OCI-LY1 (cell line): ENCODE results near the gene GNAZ.

Experiments
- H2AFZ ChIP-seq: fragments of 200-600 bp; sonication (generic), shearing (Covaris generic); 2 replicates; pipeline ENCODE4 v1.6.0; 2014; ENCODE audit warnings: antibody characterized with exemption, mild to moderate bottlenecking, low read length
- H3F3A ChIP-seq: fragments of 200-600 bp; sonication (generic), shearing (Covaris generic); 2 replicates; pipeline ENCODE4 v1.6.0; 2014; ENCODE audit warnings: mild to moderate bottlenecking, antibody characterized with exemption, low read length, moderate library complexity; ENCODE audit not compliant: insufficient read depth
- H3K27ac ChIP-seq: fragments of 200-600 bp; sonication (generic); 2 replicates; pipeline ENCODE4 v1.5.1; 2014; ENCODE audit warnings: low read length, mixed run types, mild to moderate bottlenecking, low read depth; ENCODE audit not compliant: poor library complexity, severe bottlenecking
- H3K27me3 ChIP-seq: fragments of 200-600 bp; sonication (generic); 2 replicates; pipeline ENCODE4 v1.6.0; 2014; ENCODE audit warnings: antibody characterized with exemption, mild to moderate bottlenecking, low read length, moderate library complexity; ENCODE audit not compliant: insufficient read depth
- H3K36me3 ChIP-seq: fragments of 200-600 bp; sonication (generic); 2 replicates; pipeline ENCODE4 v1.6.1; 2014; ENCODE audit warnings: mild to moderate bottlenecking, antibody characterized with exemption, low read length, moderate library complexity, mixed read lengths; ENCODE audit not compliant: insufficient read depth
- H3K4me1 ChIP-seq: fragments of 200-600 bp; sonication (generic); 2 replicates; pipeline ENCODE4 v1.5.1; 2014; ENCODE audit warnings: mild to moderate bottlenecking, low read length, moderate library complexity; ENCODE audit not compliant: insufficient read depth, severe bottlenecking
- H3K4me2 ChIP-seq: fragments of 200-600 bp; sonication (generic), shearing (Covaris generic); 2 replicates; pipeline ENCODE4 v1.6.1; 2014; ENCODE audit warnings: low read length
- H3K4me3 ChIP-seq: fragments of 200-600 bp; sonication (generic); 2 replicates; pipeline ENCODE4 v1.5.1; 2014; ENCODE audit warnings: low read length, low read depth, mild to moderate bottlenecking, mixed read lengths; ENCODE audit not compliant: poor library complexity, severe bottlenecking
- H3K79me2 ChIP-seq: fragments of 200-600 bp; shearing (Covaris generic); 2 replicates; pipeline ENCODE4 v1.6.1; 2016; ENCODE audit warnings: mixed run types, low read length, mixed read lengths; ENCODE audit not compliant: insufficient read depth
- H3K9ac ChIP-seq: fragments of 200-600 bp; sonication (generic), shearing (Covaris generic); 2 replicates; pipeline ENCODE4 v1.6.1; 2014; ENCODE audit warnings: mild to moderate bottlenecking, low read length, mixed read lengths
- H3K9me2 ChIP-seq: fragments of 200-600 bp; sonication (generic), shearing (Covaris generic); 2 replicates; pipeline ENCODE4 v1.6.1; 2014; ENCODE audit warnings: low read depth, mild to moderate bottlenecking, low read length, mixed read lengths
- H3K9me3 ChIP-seq: fragments of 200-600 bp; shearing (Covaris generic); 2 replicates; pipeline ENCODE4 v1.6.1; 2014; ENCODE audit warnings: low read length, mixed read lengths
- H4K20me1 ChIP-seq: fragments of 200-600 bp; sonication (generic), shearing (Covaris generic); 2 replicates; pipeline ENCODE4 v1.6.0; 2016; ENCODE audit warnings: mild to moderate bottlenecking, low read length; ENCODE audit not compliant: insufficient read depth
- EZH2 ChIP-seq: fragments of 200-600 bp; sonication (generic), shearing (Covaris generic); IDR thresholded peaks from 2 replicates; pipeline ENCODE4 v1.8.0; 2017; ENCODE audit warnings: borderline replicate concordance, mixed run types, mild to moderate bottlenecking, antibody characterized with exemption, low read length, moderate library complexity, mixed read lengths
- TF ChIP-seq, protein P1 (sequence below): fragments of 200-600 bp; sonication (generic), shearing (Covaris generic); IDR thresholded peaks from 2 replicates; pipeline ENCODE4 v1.5.1; 2017; ENCODE audit warnings: mild to moderate bottlenecking, antibody characterized with exemption, low read length, moderate library complexity, mixed read lengths

The GNAZ gene

DNA sequence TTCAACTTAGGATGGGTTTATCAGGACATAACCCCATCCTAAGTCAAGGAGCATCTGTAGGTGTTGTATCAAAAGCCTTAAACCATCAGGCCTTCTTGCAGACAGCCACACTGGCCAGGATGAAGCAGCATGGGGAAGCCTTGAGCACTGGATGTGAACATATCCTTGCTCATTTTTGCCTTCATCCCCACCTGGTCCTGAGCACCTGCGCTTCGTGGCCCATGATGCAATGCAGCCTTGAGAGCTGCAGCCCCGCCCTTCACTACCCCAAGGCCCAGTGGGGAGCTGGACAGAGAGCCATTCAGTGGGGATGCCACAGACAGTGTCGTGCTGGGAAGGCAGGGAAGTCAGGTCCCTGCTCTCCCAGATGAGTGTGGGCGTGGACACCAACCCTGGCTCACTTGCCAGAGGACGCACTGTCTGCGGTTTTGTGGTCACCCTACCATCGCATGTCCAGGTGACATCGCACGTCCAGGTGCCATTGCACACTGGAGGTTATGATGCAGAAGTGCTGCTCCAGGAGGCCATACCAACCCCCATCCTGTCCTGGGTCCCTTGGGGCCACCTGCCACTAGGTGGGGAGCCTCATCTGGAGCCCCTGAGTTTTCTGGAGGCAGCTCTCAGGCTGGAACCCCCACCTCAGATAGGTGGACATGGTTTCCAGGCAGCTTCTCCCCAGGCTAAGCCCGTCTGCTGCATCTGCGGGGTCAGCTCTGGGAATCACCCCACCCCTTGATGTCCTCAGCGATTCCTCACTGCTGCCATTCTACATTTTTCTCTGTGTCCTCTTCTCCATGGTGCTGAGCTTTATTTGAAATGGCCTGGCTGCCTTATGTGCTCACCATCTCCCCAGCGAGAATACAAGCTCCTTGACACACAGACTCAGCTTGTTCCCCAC lies 14.4 kb downstream of the GNAZ start:
- H3K9me2 ChIP-seq = no peaks in the 10 kb centered on the region
- H3K9me3 ChIP-seq = no peaks in the 10 kb centered on the region
- H3K79me2 ChIP-seq = no peaks in the 10 kb centered on the region
- no peak overlapping the region for H3K4me3 ChIP-seq
- H2AFZ ChIP-seq = no peak overlapping the region
- no peak overlapping the region for H3K27ac ChIP-seq
- no peaks in the 10 kb centered on the region for H3K36me3 ChIP-seq
- H3K4me1 ChIP-seq = peaks cover 4% of the 10 kb centered on the region
- no peak overlapping the region for H3K9ac ChIP-seq
- H3F3A ChIP-seq = no peaks in the 10 kb centered on the region
- peaks cover 4% of the 10 kb centered on the region; the same call in 1 of the 2 replicates for H3K27me3 ChIP-seq
- TF ChIP-seq, protein P1, sequence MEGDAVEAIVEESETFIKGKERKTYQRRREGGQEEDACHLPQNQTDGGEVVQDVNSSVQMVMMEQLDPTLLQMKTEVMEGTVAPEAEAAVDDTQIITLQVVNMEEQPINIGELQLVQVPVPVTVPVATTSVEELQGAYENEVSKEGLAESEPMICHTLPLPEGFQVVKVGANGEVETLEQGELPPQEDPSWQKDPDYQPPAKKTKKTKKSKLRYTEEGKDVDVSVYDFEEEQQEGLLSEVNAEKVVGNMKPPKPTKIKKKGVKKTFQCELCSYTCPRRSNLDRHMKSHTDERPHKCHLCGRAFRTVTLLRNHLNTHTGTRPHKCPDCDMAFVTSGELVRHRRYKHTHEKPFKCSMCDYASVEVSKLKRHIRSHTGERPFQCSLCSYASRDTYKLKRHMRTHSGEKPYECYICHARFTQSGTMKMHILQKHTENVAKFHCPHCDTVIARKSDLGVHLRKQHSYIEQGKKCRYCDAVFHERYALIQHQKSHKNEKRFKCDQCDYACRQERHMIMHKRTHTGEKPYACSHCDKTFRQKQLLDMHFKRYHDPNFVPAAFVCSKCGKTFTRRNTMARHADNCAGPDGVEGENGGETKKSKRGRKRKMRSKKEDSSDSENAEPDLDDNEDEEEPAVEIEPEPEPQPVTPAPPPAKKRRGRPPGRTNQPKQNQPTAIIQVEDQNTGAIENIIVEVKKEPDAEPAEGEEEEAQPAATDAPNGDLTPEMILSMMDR = no peak
- TF ChIP-seq EZH2 = no peak
- H3K4me2 ChIP-seq = no peak overlapping the region
- H4K20me1 ChIP-seq = no peaks in the 10 kb centered on the region

DNA sequence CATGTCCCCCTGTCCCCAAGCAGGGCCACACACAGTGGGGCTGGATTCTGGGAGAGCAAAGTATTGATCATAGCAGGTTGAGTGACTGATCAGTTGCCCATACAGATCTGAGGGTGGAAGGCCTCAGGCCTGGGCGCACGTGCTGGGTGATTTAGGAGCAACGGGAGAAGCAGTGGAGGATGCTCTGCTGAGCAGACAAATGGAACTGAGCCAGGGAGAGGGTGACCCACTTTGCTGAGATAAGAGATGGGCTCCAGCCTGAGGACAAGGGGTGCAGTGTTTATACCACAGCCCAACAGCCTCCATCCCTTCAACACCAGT lies 15.0 kb downstream of the GNAZ start:
- Histone ChIP-seq H3K9me3 (no peaks in the 10 kb centered on the region), H3K4me1 (peaks cover 4% of the 10 kb centered on the region), H3K27ac (no peak overlapping the region), H4K20me1 (no peaks in the 10 kb centered on the region), H3K9ac (no peak overlapping the region), H3K27me3 (peaks cover 4% of the 10 kb centered on the region; the same call in 1 of the 2 replicates), H3K36me3 (no peaks in the 10 kb centered on the region), H3K79me2 (no peaks in the 10 kb centered on the region), H3K4me2 (no peak overlapping the region), H3K4me3 (no peak overlapping the region), H2AFZ (no peak overlapping the region), H3K9me2 (no peaks in the 10 kb centered on the region), H3F3A (no peaks in the 10 kb centered on the region)
- TF ChIP-seq, protein P1 = no peak
- no peak for TF ChIP-seq EZH2

DNA sequence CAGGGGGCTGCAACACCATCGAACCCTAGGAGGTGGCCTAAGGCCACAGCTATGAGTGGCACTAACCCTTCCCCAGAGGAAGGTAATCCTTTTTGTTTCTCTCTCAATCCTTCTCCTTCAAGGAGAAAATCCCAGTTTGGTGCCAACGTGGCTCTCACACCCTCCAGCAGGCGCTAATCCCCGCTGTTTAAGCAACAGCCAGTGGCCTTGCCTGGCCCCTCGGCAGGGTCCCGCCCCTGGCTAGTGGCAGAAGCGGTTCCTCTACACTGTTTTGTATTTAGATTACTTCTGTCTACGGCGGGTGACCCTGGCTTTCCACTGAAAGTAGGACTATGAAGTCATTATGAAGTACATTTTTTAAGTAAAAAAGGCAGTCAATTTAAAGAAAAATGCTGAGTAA lies 15.5 kb downstream of the GNAZ start:
- no peak for TF ChIP-seq EZH2
- TF ChIP-seq, protein P1 = no peak
- Histone ChIP-seq H3K9me2 (no peaks in the 10 kb centered on the region), H3K27me3 (0 out of 2 replicates have a peak, but pooled peaks cover 4% of the 10 kb centered on the region), H3F3A (no peaks in the 10 kb centered on the region), H2AFZ (no peak overlapping the region), H3K36me3 (no peaks in the 10 kb centered on the region), H3K9ac (no peak overlapping the region), H3K4me1 (peaks cover 4% of the 10 kb centered on the region), H3K4me3 (no peak overlapping the region), H3K9me3 (no peaks in the 10 kb centered on the region), H3K79me2 (no peaks in the 10 kb centered on the region), H3K4me2 (no peak overlapping the region), H3K27ac (no peak overlapping the region), H4K20me1 (no peaks in the 10 kb centered on the region)
